RWPE2 (cell line): ENCODE measurements around the gene PQBP1.

ENCODE experiments used
- ATAC-seq: fragments of 200-7000 bp; cut with Tn5 transposase; 3 replicates; pipeline ENCODE4 v1.9.1; 2021; ENCODE audit warnings: low read depth
- DNase-seq: peaks from one replicate; pipeline ENCODE4 v3.0.0-alpha.2; 2020; ENCODE audit warnings: low spot score
- H3K27ac ChIP-seq: fragments of 450-650 bp; 2 replicates; pipeline ENCODE4 v1.5.1; 2017; ENCODE audit warnings: mild to moderate bottlenecking; ENCODE audit not compliant: poor library complexity, severe bottlenecking
- H3K27me3 ChIP-seq: fragments of 250-450 bp; sonication (Bioruptor Pico); 2 replicates; pipeline ENCODE4 v1.5.1; 2021; ENCODE audit warnings: mild to moderate bottlenecking, moderate library complexity; ENCODE audit not compliant: insufficient read depth, poor library complexity, severe bottlenecking
- H3K36me3 ChIP-seq: fragments of 250-450 bp; sonication (Bioruptor Pico); 2 replicates; pipeline ENCODE4 v1.5.1; 2020; ENCODE audit warnings: low read depth, mild to moderate bottlenecking, moderate library complexity
- H3K4me1 ChIP-seq: fragments of 250-450 bp; sonication (Bioruptor Pico); 2 replicates; pipeline ENCODE4 v1.5.1; 2021; ENCODE audit warnings: mild to moderate bottlenecking, moderate library complexity; ENCODE audit not compliant: insufficient read depth, poor library complexity, severe bottlenecking
- H3K4me3 ChIP-seq: fragments of 250-450 bp; sonication (Bioruptor Pico); 2 replicates; pipeline ENCODE4 v1.5.1; 2021; ENCODE audit warnings: mild to moderate bottlenecking, moderate library complexity; ENCODE audit not compliant: severe bottlenecking
- H3K9me3 ChIP-seq: fragments of 250-450 bp; sonication (Bioruptor Pico); 2 replicates; pipeline ENCODE4 v1.5.1; 2021; ENCODE audit warnings: mild to moderate bottlenecking, moderate library complexity; ENCODE audit not compliant: severe bottlenecking
- TF ChIP-seq, protein P1 (sequence below): fragments of 450-650 bp; IDR thresholded peaks from one replicate; pipeline ENCODE4 v1.5.1; 2017; ENCODE audit warnings: mild to moderate bottlenecking, moderate library complexity; ENCODE audit not compliant: poor library complexity, severe bottlenecking

The PQBP1 gene

DNA sequence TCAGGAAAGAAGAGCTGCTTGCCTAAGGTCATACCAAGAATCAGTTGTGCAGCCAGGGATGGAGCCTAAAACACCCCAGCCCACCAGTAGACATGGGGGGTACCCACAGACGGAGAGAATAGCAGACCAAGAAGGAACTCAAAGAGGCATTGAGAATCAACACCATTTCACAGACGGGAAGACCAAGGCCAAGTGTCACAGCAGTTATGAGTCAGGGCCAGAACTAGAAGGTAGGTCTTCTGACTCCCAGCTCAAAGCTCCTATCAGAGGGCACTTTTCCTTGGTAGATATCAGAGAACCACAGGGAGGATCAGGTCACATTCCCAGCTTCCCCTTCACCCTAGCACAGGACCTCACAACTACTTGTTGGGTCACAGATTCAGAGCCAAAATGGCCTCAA, 45.2 kb downstream of the PQBP1 start:
- Histone ChIP-seq H3K27ac (no peak overlapping the region), H3K36me3 (peaks cover 7% of the 10 kb centered on the region; the same call in 1 of the 2 replicates), H3K27me3 (no peaks in the 10 kb centered on the region), H3K4me3 (no peak overlapping the region), H3K4me1 (no peaks in the 10 kb centered on the region), H3K9me3 (no peaks in the 10 kb centered on the region)
- DNase-seq (no peak), ATAC-seq (no peak)
- TF ChIP-seq, protein P1, sequence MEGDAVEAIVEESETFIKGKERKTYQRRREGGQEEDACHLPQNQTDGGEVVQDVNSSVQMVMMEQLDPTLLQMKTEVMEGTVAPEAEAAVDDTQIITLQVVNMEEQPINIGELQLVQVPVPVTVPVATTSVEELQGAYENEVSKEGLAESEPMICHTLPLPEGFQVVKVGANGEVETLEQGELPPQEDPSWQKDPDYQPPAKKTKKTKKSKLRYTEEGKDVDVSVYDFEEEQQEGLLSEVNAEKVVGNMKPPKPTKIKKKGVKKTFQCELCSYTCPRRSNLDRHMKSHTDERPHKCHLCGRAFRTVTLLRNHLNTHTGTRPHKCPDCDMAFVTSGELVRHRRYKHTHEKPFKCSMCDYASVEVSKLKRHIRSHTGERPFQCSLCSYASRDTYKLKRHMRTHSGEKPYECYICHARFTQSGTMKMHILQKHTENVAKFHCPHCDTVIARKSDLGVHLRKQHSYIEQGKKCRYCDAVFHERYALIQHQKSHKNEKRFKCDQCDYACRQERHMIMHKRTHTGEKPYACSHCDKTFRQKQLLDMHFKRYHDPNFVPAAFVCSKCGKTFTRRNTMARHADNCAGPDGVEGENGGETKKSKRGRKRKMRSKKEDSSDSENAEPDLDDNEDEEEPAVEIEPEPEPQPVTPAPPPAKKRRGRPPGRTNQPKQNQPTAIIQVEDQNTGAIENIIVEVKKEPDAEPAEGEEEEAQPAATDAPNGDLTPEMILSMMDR: no peak

DNA sequence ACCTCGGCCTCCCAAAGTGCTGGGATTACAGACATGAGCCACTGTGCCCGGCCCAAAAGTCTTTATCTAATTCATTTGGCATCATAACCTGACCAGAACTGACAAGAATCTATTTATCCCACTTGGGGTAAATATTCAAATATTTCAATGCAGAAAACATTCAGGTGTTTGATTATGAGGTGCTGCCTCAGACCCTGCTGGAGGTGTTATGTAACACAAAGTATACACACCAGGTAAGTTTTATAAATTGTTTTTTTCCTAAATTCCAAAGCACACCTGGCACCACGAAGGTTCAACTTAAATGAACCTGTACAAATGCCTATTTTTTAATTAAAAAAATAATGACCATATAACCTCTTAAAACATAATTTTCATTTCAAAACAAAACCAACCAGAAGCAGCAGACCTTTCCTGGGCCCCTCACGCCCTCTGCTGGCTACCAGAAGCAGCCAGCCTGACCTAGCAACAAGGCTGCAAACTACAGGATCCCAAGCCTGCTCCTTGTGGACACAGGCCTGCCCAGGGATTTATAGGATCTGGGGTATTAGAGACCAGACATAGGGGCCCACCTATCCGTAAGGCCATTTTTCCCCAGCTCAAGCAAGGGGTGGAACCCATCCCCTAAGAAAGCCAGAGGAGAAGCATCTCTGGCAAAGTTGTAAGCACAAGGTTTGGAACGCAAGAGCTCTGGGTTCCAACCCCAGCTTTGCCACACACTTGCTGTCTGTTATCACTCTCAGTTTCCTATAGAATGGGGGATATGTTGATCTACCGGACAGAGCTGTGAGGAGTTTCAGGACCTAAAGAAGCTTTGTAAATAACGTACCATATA, 48.0 kb downstream of the PQBP1 start:
- peaks cover 7% of the 10 kb centered on the region; the same call in 1 of the 2 replicates for H3K36me3 ChIP-seq

DNA sequence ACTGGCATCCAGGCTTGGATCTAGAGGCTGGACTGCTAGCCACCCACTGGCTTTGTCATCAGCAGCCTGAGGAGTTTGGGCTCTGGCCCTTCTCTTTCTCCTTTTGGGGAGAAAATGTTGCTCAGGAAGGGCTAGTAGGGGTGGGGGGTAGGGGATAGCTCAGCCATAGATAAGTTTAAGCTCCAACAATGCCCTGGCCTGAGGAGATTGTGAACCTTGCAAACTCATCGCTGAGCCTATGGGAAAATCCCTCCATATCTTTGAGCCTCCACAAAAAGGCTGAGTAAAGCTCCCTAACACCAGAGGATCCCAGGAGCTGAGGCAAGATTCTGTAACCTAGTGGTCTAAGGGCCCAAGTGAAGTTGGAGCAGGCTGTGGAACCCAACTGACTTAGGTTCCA, 50.9 kb downstream of the PQBP1 start:
- Histone ChIP-seq H3K4me3 (no peak overlapping the region), H3K36me3 (0 out of 2 replicates have a peak, but pooled peaks cover 5% of the 10 kb centered on the region), H3K27ac (no peak overlapping the region), H3K27me3 (no peaks in the 10 kb centered on the region), H3K4me1 (no peaks in the 10 kb centered on the region), H3K9me3 (no peaks in the 10 kb centered on the region)
- DNase-seq (no peak), ATAC-seq (no peak)
- TF ChIP-seq, protein P1: no peak

More for the DNA sequence above, 48.0 kb downstream of the PQBP1 start:
- Histone ChIP-seq H3K27me3 (no peaks in the 10 kb centered on the region), H3K9me3 (no peaks in the 10 kb centered on the region), H3K4me3 (no peak overlapping the region), H3K4me1 (no peaks in the 10 kb centered on the region), H3K27ac (no peak overlapping the region)
- DNase-seq (no peak), ATAC-seq (peak; percentile 72; the same call in 2 of the 3 replicates)
- TF ChIP-seq, protein P1: peak; percentile 69
